HG02884 (cell line): ENCODE data around the gene ZKSCAN5.
"Not testable (repeated sequence)": the region's sequence is repeated elsewhere in the genome, so short reads cannot be mapped to it uniquely, and the experiment has no call there.

Experiments used
- ATAC-seq: cut with Tn5 transposase; IDR thresholded peaks from one replicate; pipeline ENCODE4 v1.9.1; 2021; ENCODE audit warnings: mild to moderate bottlenecking, moderate library complexity; ENCODE audit not compliant: unreplicated experiment

ZKSCAN5 gene

DNA sequence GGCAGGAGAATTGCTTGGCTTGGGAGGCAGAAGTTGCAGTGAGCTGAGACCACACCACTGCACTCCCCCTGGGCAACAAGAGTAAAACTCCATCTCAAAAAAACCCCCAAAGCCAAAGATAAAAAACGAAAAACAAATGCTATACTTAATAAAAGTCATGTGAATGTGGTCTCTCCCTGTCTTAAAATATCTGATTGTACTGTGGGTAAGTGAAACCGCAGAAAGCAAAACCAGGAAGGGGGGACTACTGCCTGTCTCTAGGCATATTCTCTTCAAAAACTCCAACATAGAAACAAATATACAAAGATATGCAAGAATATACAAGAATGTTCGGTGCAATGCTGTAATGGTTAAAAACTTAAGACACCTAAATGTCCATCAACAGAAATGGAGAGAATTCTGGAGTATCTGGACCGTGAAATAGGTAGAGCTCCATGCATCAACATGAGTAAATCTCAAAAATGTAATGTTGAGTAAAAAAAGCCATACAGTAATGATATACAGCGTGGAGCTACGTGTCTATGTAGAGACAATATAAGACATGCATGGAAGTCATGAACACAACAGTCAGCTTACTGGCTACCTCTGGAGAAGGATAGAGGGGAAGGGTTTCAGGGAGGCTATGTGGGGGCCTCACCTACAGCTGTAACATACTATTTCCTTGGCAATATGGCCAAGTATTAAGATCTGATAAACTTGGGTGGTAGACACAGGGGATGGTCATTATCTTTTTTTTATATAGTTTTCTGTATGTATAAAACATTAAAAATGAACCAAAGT, 6.5 kb upstream of the ZKSCAN5 start:
- no peak for ATAC-seq

DNA sequence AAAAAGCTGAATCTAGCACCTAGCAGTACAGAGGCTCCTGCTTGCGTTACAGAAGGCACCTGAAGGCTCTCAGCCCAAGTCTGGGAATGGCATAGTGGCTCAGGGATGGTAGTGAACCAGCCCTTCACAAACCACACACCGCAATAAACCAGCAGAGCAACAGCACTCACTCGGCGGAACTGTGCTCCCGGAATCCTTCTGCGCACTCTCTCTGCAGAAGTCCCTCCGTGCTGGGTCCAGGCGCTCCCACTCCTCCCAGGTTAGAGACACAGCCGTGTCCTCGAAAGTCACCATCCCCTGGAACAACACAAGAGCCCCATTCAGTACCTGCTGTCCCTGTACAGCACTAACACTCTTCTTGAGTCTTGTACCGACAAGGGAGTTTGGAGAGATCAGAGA, 5.9 kb upstream of the ZKSCAN5 start:
- no peak for ATAC-seq

DNA sequence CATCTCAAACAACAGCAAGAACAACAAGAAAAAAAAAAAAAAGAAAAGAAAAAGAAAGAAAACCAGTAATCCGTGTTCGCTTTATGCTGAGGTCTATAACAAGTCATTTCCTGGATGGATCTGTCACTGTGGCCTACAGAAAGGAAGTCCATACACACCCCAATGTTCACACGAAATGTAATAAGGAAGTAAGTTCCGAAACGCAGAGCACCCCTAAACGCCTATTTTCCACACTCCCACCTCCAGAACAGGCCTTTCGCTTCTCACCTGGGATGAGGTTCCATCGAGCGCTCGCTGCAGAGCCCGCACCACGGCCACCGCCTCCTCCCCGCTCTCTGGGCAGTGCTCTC, 5.1 kb upstream of the ZKSCAN5 start:
- ATAC-seq, result peak; percentile 7

DNA sequence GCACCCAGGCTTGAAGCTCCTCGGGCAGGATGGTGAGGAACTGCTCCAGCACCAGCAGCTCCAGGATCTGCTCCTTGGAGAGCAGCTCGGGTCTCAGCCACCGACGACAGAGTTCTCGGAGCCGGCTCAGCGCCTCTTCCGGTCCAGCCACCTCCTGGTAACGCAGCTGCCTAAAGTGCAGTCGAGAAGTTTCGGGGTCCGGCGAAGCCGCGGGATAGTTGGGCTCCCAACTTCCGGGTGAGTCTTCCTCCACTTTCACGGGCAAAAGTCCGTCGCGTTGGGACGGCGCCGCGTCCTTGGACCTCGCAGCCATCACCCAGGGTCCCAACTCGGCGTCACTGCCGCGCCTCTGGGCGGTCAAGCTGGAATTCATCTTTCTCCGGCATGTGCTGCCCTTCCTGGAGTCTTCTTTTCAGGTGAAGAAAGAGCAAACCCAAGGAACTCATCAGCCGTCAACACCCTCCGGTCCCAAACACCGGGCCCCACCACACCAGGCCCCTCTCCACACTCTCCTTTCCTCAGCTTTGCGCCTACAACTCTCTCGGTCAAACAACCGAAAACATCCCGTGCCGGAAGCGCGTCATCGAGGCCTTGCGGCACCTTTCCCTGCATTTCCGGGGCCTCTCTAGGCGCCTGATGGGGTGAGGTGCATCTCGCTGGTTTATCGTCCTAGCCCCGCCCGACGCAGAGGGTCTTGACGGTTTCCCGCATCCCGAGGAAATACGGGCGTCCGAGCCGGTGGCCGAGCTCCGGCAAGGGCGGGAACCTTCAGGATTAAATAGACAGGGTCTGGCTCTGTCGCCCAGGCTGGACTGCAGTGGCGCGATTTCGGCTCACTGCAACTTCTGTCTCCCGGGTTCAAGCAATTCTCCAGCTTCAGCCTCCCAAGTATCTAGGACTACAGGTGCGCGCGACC, 4.5 kb upstream of the ZKSCAN5 start, which contains the start of gene ZNF394:
ZNF394 (minus strand) TSS at position 561 of the 916 bp plus-strand sequence; CDS start at position 373, 188 bp downstream.
- peak; percentile 35 for ATAC-seq

DNA sequence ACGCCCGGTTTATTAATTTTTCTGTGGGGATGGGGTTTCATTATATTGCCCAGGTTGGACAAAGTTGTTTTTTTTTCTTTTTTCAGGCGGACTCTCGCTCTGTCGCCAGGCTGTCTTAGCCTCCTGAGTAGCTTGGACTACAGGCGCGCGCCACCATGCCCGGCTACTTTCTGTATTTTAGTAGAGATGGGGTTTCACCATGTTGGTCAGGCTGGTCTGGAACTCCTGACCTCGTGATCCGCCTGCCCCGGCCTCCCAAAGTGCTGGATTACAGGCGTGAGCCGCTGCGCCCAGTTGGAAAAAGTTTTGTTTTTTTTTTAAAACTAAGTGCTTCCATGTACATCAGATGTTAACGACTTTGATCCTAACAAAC, 3.8 kb upstream of the ZKSCAN5 start:
- no peak for ATAC-seq

DNA sequence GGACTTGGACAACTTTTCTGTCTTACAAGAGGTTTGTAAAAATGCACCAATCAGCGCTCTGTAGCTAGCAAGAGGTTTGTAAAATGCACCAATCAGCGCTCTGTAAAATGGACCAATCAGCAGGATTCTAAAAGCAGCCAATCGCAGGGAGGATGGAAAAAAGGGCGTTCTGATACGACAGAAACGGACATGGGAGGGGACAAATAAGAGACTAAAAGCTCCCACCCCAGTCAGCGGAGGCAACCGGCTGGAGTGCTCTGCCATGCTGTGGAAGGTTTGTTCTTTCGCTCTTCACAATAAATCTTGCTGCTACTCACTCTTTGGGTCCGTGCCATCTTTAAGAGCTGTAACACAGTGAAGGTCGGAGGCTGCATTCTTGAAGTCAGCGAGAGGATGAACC, 3.2 kb upstream of the ZKSCAN5 start:
- ATAC-seq, result not testable (repeated sequence)

DNA sequence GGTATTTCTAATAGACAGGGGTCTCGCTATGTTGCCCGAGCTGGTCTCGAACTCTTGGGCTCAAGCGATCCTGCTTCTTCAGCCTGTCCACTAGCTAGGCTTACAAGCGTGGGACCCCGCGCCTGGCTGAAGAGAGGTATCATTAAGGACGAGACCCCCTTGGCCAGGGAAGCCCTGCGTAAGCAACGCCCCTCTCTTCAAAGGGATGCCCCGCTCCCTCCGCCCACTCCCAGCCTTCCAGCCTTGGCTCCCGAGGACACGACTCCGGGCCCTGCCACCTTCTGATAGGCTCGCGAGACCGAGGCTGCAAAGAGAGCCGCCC, 220 bp upstream of the ZKSCAN5 start:
- no peak for ATAC-seq

DNA sequence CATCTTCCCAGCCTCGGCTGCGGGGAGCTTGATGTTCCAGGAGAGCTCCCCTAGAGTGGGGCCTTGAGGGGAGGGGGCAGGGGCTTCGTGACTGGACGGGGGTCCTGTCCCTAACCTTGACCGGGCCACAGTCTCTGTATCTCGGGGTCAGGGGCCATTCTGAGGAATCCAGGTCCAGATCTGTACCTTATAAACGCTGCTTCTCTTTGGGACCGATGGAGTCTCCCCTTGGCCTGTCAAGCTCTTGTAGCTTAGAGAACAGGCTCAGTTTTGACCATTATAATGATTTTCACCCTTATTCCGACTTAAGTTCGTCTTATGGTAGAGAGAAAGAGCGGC, 831 bp downstream of the ZKSCAN5 start:
- ATAC-seq, result peak; percentile 1

DNA sequence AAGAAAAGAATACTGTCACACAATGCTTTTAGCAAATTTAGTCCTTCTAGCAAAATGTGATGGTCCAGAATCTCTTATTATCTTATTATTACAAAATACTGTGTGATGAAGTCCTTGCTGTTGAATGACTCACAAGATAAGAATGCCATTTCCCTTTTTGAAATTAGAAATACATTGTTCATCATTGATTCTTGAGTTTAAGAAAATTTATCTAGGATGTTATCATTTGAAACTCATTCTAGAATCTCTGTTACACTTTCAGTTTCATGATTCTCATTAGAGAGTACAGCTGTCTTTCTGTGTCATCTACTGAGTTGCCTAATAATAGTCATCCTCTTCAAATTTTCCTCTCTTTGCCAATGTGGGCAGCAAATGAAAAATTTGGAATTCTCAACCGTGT, 9.6 kb downstream of the ZKSCAN5 start:
- no peak for ATAC-seq

DNA sequence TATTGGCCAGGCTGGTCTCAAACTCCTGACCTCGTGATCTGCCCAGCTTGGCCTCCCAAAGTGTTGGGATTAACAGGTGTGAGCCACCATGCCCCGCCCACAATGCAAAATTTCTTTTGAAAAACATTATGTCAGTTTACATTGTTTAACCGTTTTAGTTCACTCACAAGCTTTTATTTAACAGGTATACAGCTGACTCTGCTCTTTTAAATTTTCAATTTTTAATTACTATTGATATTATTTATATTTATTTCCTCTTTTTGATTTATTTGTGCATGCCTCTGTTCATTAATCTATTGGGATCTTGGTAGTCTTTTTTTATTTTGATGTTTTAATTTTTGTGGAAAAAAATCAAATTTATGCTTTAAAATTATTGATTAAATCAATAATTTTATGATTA, 16.9 kb downstream of the ZKSCAN5 start:
- ATAC-seq, result no peak

DNA sequence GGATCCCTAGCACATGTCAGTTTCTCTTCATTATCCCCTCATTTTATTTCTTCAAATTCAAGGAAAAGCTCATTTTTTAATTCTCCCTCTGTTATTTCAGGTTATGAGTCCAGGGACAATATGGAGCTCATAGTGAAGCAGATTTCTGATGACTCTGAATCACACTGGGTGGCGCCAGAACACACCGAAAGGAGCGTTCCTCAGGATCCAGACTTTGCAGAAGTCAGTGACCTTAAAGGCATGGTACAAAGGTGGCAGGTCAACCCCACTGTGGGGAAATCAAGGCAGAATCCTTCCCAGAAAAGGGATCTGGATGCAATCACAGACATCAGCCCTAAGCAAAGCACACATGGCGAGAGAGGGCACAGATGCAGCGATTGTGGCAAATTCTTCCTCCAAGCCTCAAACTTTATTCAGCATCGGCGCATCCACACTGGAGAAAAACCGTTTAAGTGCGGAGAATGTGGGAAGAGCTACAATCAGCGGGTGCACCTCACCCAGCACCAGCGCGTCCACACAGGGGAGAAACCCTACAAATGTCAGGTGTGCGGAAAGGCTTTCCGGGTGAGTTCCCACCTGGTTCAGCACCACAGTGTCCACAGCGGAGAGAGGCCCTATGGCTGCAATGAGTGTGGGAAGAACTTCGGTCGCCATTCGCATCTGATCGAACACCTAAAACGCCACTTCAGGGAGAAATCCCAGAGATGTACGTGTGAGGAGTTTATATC, 21.4 kb downstream of the ZKSCAN5 start:
- no peak for ATAC-seq

DNA sequence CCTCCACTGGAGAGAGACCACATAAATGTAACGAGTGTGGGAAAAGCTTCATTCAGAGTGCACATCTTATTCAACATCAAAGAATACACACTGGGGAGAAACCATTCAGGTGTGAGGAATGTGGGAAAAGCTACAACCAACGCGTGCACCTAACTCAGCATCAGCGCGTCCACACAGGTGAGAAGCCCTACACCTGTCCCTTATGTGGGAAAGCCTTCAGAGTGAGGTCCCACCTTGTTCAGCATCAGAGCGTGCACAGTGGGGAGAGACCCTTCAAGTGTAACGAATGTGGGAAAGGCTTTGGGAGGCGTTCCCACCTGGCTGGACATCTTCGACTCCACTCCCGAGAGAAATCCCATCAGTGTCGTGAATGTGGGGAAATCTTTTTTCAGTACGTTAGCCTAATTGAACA, 26.9 kb downstream of the ZKSCAN5 start:
- ATAC-seq, result no peak

DNA sequence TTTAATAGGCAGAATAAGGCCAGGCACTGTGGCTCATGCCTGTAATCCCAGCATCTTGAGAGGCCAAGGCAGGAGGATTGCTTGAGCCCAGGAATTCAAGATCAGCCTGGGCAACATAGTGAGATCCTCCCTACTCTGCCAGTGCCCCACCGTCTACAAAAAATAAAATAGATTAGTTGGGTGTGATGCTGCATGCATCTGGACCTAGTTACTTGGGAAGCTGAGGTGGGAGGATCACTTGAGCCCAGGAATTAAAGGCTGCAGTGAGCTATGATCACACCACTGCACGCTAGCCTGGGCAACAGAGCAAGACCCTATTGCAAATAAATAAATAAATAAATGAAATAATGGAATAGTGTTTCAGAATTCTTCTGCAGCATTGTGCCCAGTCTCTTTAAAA, 31.2 kb downstream of the ZKSCAN5 start:
- no peak for ATAC-seq

DNA sequence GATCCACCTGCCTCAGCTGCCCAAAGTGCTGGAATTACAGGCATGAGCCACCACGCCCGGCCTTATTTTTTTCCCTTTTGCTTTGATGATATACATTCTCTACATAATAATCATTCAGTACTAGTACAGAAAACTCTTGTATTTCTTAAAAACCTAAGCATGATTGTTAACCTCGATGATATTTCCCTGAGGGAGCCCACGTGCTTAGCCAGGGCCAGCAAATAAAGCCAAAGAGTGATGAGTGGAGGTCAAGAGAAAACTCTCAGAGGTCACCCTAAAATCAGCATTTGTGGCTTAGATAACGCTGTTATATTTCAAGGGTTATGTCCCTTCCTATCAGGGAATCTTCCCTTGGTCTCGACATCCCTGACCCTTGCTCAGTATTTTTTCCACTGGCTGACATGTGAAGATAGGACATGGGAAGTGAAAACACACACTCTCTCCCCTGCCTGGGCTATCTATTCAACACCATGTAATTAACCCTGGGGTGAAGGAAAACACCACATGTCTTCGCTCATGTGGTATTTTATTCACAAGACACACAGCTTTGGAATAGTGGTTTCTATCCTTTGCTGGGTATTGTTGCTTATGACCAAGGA, 34.9 kb downstream of the ZKSCAN5 start:
- no peak for ATAC-seq

DNA sequence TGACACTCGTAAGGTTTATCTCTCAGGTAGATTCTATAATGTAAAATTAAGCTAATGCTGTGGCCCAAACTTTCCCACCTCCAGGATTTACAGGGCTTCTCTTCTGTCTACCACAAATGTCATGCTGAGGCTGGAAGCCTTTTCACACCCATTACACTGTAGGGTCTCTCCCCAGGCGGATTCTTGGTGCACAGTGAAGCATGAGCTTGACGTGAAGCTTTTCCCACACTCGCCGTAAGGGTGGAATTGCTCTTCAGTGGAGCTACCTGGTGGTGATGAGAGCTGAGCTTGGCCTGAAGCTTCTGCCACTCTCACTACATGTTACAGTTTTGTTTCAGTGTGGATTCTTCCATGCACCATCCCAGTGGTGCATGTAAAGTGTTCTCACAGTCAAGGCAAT, 36.1 kb downstream of the ZKSCAN5 start:
- no peak for ATAC-seq

DNA sequence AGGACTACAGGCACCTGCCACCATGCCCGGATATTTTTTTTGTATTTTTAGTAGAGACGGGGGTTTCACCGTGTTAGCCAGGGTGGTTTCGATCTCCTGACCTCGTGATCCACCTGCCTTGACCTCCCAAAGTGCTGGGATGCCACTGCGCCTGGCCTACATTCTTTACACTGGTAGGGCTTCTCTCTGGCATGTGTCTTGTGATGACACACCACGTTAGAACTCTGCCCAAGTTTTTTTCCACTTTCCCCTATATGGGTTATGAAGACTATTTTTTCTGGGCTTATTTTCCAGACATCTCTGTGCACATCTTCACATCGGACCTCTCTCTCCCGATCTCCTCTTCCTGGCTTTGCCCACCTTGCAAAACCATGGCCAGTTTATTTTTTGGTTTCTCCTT, 36.8 kb downstream of the ZKSCAN5 start:
- ATAC-seq, result no peak

DNA sequence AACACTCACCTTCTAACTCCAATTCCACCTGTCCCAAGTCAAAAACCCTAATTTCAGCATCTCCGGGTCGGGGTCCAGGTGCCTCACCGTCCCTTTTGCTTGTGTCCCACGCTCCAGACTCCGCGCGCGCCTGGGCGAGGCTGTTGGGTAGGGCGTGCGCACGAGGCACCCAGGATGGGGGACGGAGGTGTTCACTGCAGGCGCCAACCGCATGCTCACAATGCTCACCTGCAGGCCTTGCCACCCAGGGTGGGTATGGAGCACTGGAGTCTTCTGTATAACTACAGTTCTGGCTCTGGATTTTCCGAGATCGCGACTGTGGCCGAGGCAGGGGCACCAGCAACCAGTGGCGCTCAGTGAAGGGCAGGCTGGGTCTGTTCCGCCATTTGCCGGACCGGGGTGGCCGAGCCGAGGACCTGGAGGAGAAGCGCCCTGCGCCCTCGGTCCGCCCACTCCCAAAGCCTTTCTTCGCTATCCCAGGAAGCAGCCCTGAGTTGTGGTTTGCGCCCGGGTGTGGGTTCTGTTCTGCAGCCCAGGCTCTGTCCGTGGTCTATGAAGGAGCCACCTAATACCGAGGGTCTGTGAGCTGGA, 38.7 kb downstream of the ZKSCAN5 start:
- ATAC-seq, result no peak

DNA sequence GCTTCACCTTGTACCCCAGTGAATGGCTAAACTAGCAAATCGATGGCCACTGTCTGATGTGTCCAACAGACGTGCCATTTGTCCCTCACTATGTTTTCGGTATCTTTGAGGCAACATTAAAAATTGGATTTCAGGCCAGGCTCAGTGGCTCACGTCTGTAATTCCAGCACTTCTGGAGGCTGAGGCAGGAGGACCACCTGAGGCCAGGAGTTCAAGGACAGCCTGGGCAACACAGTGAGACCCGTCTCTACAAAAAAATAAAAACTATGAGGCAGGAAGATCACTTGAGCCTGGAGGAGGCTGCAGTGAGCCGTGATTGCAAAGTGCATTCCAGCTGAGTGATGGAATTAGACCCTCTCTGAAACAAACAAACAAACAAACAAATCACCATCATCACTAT, 39.5 kb downstream of the ZKSCAN5 start:
- no peak for ATAC-seq

DNA sequence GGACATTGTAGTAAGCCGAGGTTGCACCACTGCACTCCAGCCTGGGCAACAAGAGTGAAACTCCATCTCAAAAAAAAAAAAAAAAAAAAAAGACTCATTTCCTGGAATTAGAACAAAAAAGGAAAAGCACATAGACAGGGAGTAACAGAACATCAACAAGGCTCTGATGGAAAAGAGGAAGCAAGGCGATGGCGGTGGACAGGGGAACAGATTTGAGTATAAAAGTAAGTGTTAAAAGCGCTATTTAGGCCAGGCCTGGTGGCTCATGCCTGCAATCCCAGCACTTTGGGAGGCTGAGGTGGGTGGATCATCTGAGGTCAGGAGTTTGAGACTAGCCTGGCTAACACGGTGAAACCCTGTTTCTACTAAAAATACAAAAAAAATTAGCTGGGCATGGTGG, 40.8 kb downstream of the ZKSCAN5 start:
- ATAC-seq, result not testable (repeated sequence)

DNA sequence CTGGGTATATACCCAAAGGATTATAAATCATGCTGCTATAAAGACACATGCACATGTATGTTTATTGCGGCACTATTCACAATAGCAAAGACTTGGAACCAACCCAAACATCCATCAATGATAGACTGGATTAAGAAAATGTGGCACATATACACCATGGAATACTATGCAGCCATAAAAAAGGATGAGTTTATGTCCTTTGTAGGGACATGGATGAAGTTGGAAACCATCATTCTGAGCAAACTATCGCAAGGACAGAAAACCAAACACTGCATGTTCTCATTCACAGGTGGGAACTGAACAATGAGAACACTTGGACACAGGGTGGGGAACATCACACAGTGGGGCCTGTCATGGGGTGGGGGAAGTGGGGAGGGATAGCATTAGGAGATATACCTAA, 45.1 kb downstream of the ZKSCAN5 start:
- not testable (repeated sequence) for ATAC-seq

DNA sequence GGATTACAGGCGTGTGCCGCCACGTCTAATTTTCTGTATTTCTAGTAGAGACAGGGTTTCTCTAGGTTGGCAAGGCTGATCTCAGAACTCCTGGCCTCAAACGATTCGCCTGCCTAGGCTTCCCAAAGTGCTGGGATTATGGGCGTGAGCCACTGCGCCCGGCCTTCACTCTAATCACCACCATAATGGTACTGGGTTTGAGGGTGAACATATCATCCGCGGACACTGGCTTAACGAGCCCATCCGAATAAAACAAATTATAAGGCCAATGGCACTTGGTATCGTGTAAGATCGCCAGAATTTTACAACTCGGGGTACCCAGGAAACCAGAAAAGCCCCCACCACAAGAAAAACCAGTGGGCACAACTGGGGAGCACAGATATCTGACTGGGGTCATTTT, 46.9 kb downstream of the ZKSCAN5 start:
- ATAC-seq, result no peak
